GM18505 (cell line): ENCODE results near the gene MAN2C1.
"Not testable (repeated sequence)": the region's sequence is repeated elsewhere in the genome, so short reads cannot be mapped to it uniquely, and the experiment has no call there.

ENCODE experiments used
- ATAC-seq: cut with Tn5 transposase; IDR thresholded peaks from one replicate; pipeline ENCODE4 v1.9.1; 2021; ENCODE audit not compliant: unreplicated experiment
- POLR2A ChIP-seq: IDR thresholded peaks from 4 replicates; pipeline ENCODE4 v1.6.1; 2011; ENCODE audit warnings: borderline replicate concordance; ENCODE audit not compliant: insufficient read depth, insufficient read length; ENCODE audit errors: extremely low read depth

Gene MAN2C1

GRCh38 chr15:75367913-75368688 lies at the start of gene MAN2C1:
TSS of gene MAN2C1 (minus strand) at chr15:75368607. CDS start at chr15:75368583, 24 bp downstream.
- peak; percentile 98 for TF ChIP-seq POLR2A
- peak; percentile 87 for ATAC-seq

- no peak for TF ChIP-seq POLR2A
- no peak for ATAC-seq
Observed at GRCh38 chr15:75416584-75416983, 48.2 kb upstream of the MAN2C1 start.

GRCh38 chr15:75410196-75410595 lies 41.8 kb upstream of the MAN2C1 start:
- TF ChIP-seq POLR2A: no peak
- no peak for ATAC-seq

GRCh38 chr15:75407083-75407482 lies 38.7 kb upstream of the MAN2C1 start:
- TF ChIP-seq POLR2A: no peak
- ATAC-seq: no peak

GRCh38 chr15:75403892-75404291 lies 35.5 kb upstream of the MAN2C1 start:
- TF ChIP-seq POLR2A: no peak
- ATAC-seq: no peak

GRCh38 chr15:75397494-75397893 lies 29.1 kb upstream of the MAN2C1 start:
- TF ChIP-seq POLR2A: no peak
- ATAC-seq: no peak

GRCh38 chr15:75389791-75390382 lies 21.5 kb upstream of the MAN2C1 start:
- no peak for TF ChIP-seq POLR2A
- ATAC-seq: no peak

- ATAC-seq: not testable (repeated sequence)
Observed at GRCh38 chr15:75383986-75384385, 15.6 kb upstream of the MAN2C1 start.

GRCh38 chr15:75380773-75381172 lies 12.4 kb upstream of the MAN2C1 start:
- no peak for TF ChIP-seq POLR2A
- no peak for ATAC-seq

- TF ChIP-seq POLR2A: no peak
- ATAC-seq: no peak
Observed at GRCh38 chr15:75371901-75372688, 3.7 kb upstream of the MAN2C1 start.

GRCh38 chr15:75371486-75371885 lies 3.1 kb upstream of the MAN2C1 start:
- no peak for ATAC-seq
- TF ChIP-seq POLR2A: no peak

GRCh38 chr15:75369897-75370581 lies 1.6 kb upstream of the MAN2C1 start:
- no peak for TF ChIP-seq POLR2A
- no peak for ATAC-seq

- ATAC-seq: peak; percentile 5
- TF ChIP-seq POLR2A: no peak
Observed at GRCh38 chr15:75368689-75369239, 357 bp upstream of the MAN2C1 start.
